Measurements from ENCODE around the gene INSR. TPM values are rescaled to one million over a fixed set of nuclear protein-coding genes. Genes with fewer than 3 reads are reported as not detected.
"Not testable (repeated sequence)": the region's sequence is repeated elsewhere in the genome, so short reads cannot be mapped to it uniquely, and the experiment has no call there.

The INSR gene
- total RNA-seq, 1 donor from 2014 or later: 14.1 TPM

- Mint-ChIP-seq H3K9me3 (peaks cover 3% of the 10 kb centered on the region), H3K4me3 (no peak overlapping the region), H3K4me1 (no peaks in the 10 kb centered on the region), H3K27me3 (ENCODE audit: low read depth) (no peaks in the 10 kb centered on the region), H3K36me3 (ENCODE audit: low read depth) (peaks cover 5% of the 10 kb centered on the region), H3K27ac (ENCODE audit: unreplicated experiment) (no peak overlapping the region)
- no peak for DNase-seq (ENCODE audit: low read depth, low spot score)
- TF ChIP-seq CTCF (conservative IDR thresholded peaks at IDR 0.05): no peak
Measured at GRCh38 chr19:7149956-7150705, 144.1 kb downstream of the INSR start.

GRCh38 chr19:7147119-7147675 lies 147.0 kb downstream of the INSR start:
- H3K4me1 Mint-ChIP-seq; H3K36me3 Mint-ChIP-seq (ENCODE audit: low read depth); H3K4me3 Mint-ChIP-seq; H3K27ac Mint-ChIP-seq (ENCODE audit: unreplicated experiment); H3K27me3 Mint-ChIP-seq (ENCODE audit: low read depth); H3K9me3 Mint-ChIP-seq; DNase-seq (ENCODE audit: low read depth, low spot score): not testable (repeated sequence)

- H3K4me3 Mint-ChIP-seq; H3K9me3 Mint-ChIP-seq; H3K27ac Mint-ChIP-seq (ENCODE audit: unreplicated experiment); DNase-seq (ENCODE audit: low read depth, low spot score); H3K27me3 Mint-ChIP-seq (ENCODE audit: low read depth); H3K4me1 Mint-ChIP-seq: not testable (repeated sequence)
- H3K36me3 Mint-ChIP-seq (ENCODE audit: low read depth): peaks cover 14% of the 10 kb centered on the region
Measured at GRCh38 chr19:7146086-7146485, 148.1 kb downstream of the INSR start.

GRCh38 chr19:7145494-7145893 lies 148.7 kb downstream of the INSR start:
- H3K27me3 Mint-ChIP-seq (ENCODE audit: low read depth): no peaks in the 10 kb centered on the region
- no peak overlapping the region for H3K27ac Mint-ChIP-seq (ENCODE audit: unreplicated experiment)
- TF ChIP-seq CTCF (conservative IDR thresholded peaks at IDR 0.05): no peak
- peaks cover 3% of the 10 kb centered on the region for H3K9me3 Mint-ChIP-seq
- no peaks in the 10 kb centered on the region for H3K4me1 Mint-ChIP-seq
- H3K36me3 Mint-ChIP-seq (ENCODE audit: low read depth): peaks cover 14% of the 10 kb centered on the region
- no peak overlapping the region for H3K4me3 Mint-ChIP-seq
- DNase-seq (ENCODE audit: low read depth, low spot score): no peak

GRCh38 chr19:7142771-7143170 lies 151.4 kb downstream of the INSR start:
- H3K27ac Mint-ChIP-seq (ENCODE audit: unreplicated experiment): no peak overlapping the region

GRCh38 chr19:7140137-7140536 lies 154.1 kb downstream of the INSR start:
- Mint-ChIP-seq H3K4me3 (no peak overlapping the region), H3K4me1 (no peaks in the 10 kb centered on the region), H3K36me3 (ENCODE audit: low read depth) (peaks cover 28% of the 10 kb centered on the region), H3K27ac (ENCODE audit: unreplicated experiment) (no peak overlapping the region), H3K27me3 (ENCODE audit: low read depth) (no peaks in the 10 kb centered on the region), H3K9me3 (no peaks in the 10 kb centered on the region)
- DNase-seq (ENCODE audit: low read depth, low spot score): no peak
- TF ChIP-seq CTCF (conservative IDR thresholded peaks at IDR 0.05): no peak

More at GRCh38 chr19:7142771-7143170, 151.4 kb downstream of the INSR start:
- no peak for TF ChIP-seq CTCF (conservative IDR thresholded peaks at IDR 0.05)
- Mint-ChIP-seq H3K36me3 (ENCODE audit: low read depth) (peaks cover 23% of the 10 kb centered on the region), H3K4me3 (no peak overlapping the region), H3K27me3 (ENCODE audit: low read depth) (no peaks in the 10 kb centered on the region), H3K4me1 (no peaks in the 10 kb centered on the region), H3K9me3 (peaks cover 3% of the 10 kb centered on the region)
- no peak for DNase-seq (ENCODE audit: low read depth, low spot score)
